Lung (tissue), 12 donors: Measurements from ENCODE around the gene CACNA1H. TPM values are rescaled to one million over a fixed set of nuclear protein-coding genes. Genes with fewer than 3 reads are reported as not detected.

Source experiments
- ATAC-seq: fragments of 200-7000 bp; cut with Tn5 transposase; one replicate; pipeline ENCODE4 v1.9.1; 2020; ENCODE audit warnings: moderate number of reproducible peaks; ENCODE audit not compliant: insufficient read depth, low FRiP score
- DNase-seq, 3 donors: peaks; one replicate each; pipeline ENCODE4 v3.0.0-alpha.2; 2013 to 2017
- H3K27ac ChIP-seq, 2 donors: one replicate each; pipeline ENCODE4 v1.5.1; 2013; ENCODE audit warnings: mild to moderate bottlenecking in 2 of 2, moderate library complexity in 2 of 2, control low read depth in 1 of 2, inconsistent platforms in 1 of 2, low read depth in 1 of 2, low read length in 1 of 2
- H3K27me3 ChIP-seq, 3 donors: one replicate each; pipeline ENCODE4 v1.5.1; 2013; ENCODE audit warnings: low read length in 2 of 3; ENCODE audit not compliant: control insufficient read depth in 3 of 3, insufficient read depth in 3 of 3
- H3K36me3 ChIP-seq, 4 donors: one replicate each; pipeline ENCODE4 v1.5.1; 2013; ENCODE audit warnings: low read length in 4 of 4, mild to moderate bottlenecking in 1 of 4, moderate library complexity in 1 of 4; ENCODE audit not compliant: control insufficient read depth in 4 of 4, insufficient read depth in 4 of 4
- H3K4me1 ChIP-seq, 5 donors: one replicate each; pipeline ENCODE4 v1.5.1; 2013; ENCODE audit warnings: low read length in 5 of 5, mild to moderate bottlenecking in 2 of 5, moderate library complexity in 1 of 5; ENCODE audit not compliant: control insufficient read depth in 5 of 5, insufficient read depth in 5 of 5
- H3K4me3 ChIP-seq: one replicate; pipeline ENCODE4 v1.5.1; 2013; ENCODE audit warnings: mild to moderate bottlenecking, control low read depth, moderate library complexity
- H3K9ac ChIP-seq, 2 donors: one replicate each; pipeline ENCODE4 v1.5.1; 2013; ENCODE audit warnings: low read length in 2 of 2, control low read depth in 1 of 2; ENCODE audit not compliant: insufficient read depth in 1 of 2
- H3K9me3 ChIP-seq, 4 donors: one replicate each; pipeline ENCODE4 v1.5.1; 2013; ENCODE audit warnings: low read length in 3 of 4, mild to moderate bottlenecking in 1 of 4, moderate library complexity in 1 of 4; ENCODE audit not compliant: control insufficient read depth in 4 of 4, insufficient read depth in 3 of 4
- CTCF ChIP-seq: IDR thresholded peaks from 2 replicates; pipeline ENCODE4 v1.5.1; 2012; ENCODE audit warnings: mild to moderate bottlenecking; ENCODE audit errors: control extremely low read depth, extremely low read depth
- WGBS, 2 donors: extraction: QIAGEN DNeasy Blood & Tissue Kit; methylation state at CpG; one replicate each; pipeline ENCODE4 v1.1.7; 2013; 5-methylcytosine and 5-hydroxymethylcytosine counted together
- polyA plus RNA-seq, 2 donors: library from polyadenylated mRNA; stranded (reverse); fragments of 200-250 nt; gene quantifications; one replicate each; pipeline ENCODE4 v1.2.1, GENCODE V29; 2013
- total RNA-seq, 2 donors: library from RNA; depleted of rRNA in 1 of 2; stranded (reverse); fragments of >200 nt in 1 of 2; gene quantifications; one replicate each; pipeline ENCODE4 v1.2.1, GENCODE V29; 2014 to 2021
- donor health status: control.
- donor health status: control.
- donor health status: Bipolar disorder and iron deficiency.
- donor health status: healthy.
- donor health status: DM: yes; HTN: yes; CAD: no.

The CACNA1H gene
- total and polyA plus RNA-seq, 4 donors = 5.0 to 10.3 (median 6.7) TPM

GRCh38 chr16:1153480-1154160 is 714 bp downstream of the CACNA1H start:
- 0 to 2% methylated on average over 33 to 93 of the region's 94 CpGs for WGBS, 2 donors
- Histone ChIP-seq H3K27me3 (peaks cover 5 to 12% (median 10%) of the 10 kb centered on the region in 3 donors), H3K9me3 (no peaks in the 10 kb centered on the region), H3K4me3 (no peak overlapping the region), H3K36me3 (no peaks in the 10 kb centered on the region), H3K27ac (no peak overlapping the region), H3K9ac (no peak overlapping the region), H3K4me1 (peaks cover 0 to 19% (median 2%) of the 10 kb centered on the region in 5 donors)
- no peak for ATAC-seq
- peak in 1 of 3 donors; percentile 18 for DNase-seq
- TF ChIP-seq CTCF = no peak

GRCh38 chr16:1154291-1154886 is 1.5 kb downstream of the CACNA1H start:
- peak; percentile 25 to 50 (median 47) for DNase-seq
- H3K27ac ChIP-seq = peak overlapping the region in 1 of 2 donors; percentile 13
- H3K36me3 ChIP-seq = no peaks in the 10 kb centered on the region
- H3K27me3 ChIP-seq = peaks cover 5 to 15% (median 14%) of the 10 kb centered on the region in 3 donors
- H3K4me1 ChIP-seq = peaks cover 0 to 23% (median 3%) of the 10 kb centered on the region in 5 donors
- no peak for ATAC-seq
- 23 to 30% methylated on average over 26 to 31 of the region's 31 CpGs for WGBS, 2 donors
- no peak overlapping the region for H3K9ac ChIP-seq
- TF ChIP-seq CTCF = no peak
- no peak overlapping the region for H3K4me3 ChIP-seq
- H3K9me3 ChIP-seq = no peaks in the 10 kb centered on the region

GRCh38 chr16:1154887-1155331 is 2.0 kb downstream of the CACNA1H start:
- peak in 2 of 3 donors; percentile 22 to 36 for DNase-seq
- no peak for ATAC-seq
- Histone ChIP-seq H3K4me1 (peaks cover 0 to 27% (median 6%) of the 10 kb centered on the region in 5 donors), H3K36me3 (no peaks in the 10 kb centered on the region), H3K9ac (no peak overlapping the region), H3K27ac (peak overlapping the region in 1 of 2 donors; percentile 13), H3K4me3 (no peak overlapping the region), H3K9me3 (no peaks in the 10 kb centered on the region), H3K27me3 (peaks cover 5 to 16% (median 16%) of the 10 kb centered on the region in 3 donors)
- WGBS, 2 donors = 59 to 73% methylated on average over 23 of the region's 23 CpGs
- TF ChIP-seq CTCF = no peak
